IMR-90 (cell line): ENCODE results near the gene TPMT.

Source experiments
- CEBPB ChIP-seq: IDR thresholded peaks from 2 replicates; pipeline ENCODE4 v1.6.1; 2012; ENCODE audit warnings: low read depth, low read length, improper control_type of control experiment
- CHD1 ChIP-seq: IDR thresholded peaks from 2 replicates; pipeline ENCODE4 v1.6.1; 2012; ENCODE audit warnings: low read depth, low read length, improper control_type of control experiment
- CTCF ChIP-seq: conservative IDR thresholded peaks from 2 replicates; pipeline ENCODE4 v1.5.1; 2012; ENCODE audit warnings: mild to moderate bottlenecking, low read depth, low read length, improper control_type of control experiment
- ELK1 ChIP-seq: fragments of 150-350 bp; IDR thresholded peaks from 2 replicates; pipeline ENCODE4 v1.6.1; 2016; ENCODE audit warnings: low read depth, mild to moderate bottlenecking, low read length, moderate library complexity, borderline replicate concordance
- POLR2A ChIP-seq: IDR thresholded peaks from 2 replicates; pipeline ENCODE4 v1.6.1; 2012; ENCODE audit warnings: mild to moderate bottlenecking, low read depth, low read length
- RAD21 ChIP-seq: IDR thresholded peaks from 2 replicates; pipeline ENCODE4 v1.6.1; 2012; ENCODE audit warnings: low read length, improper control_type of control experiment
- RCOR1 ChIP-seq: IDR thresholded peaks from 2 replicates; pipeline ENCODE4 v1.6.1; 2012; ENCODE audit warnings: mild to moderate bottlenecking, low read length, improper control_type of control experiment; ENCODE audit not compliant: insufficient replicate concordance
- SMC3 ChIP-seq: fragments of 150-350 bp; IDR thresholded peaks from 2 replicates; pipeline ENCODE4 v1.6.1; 2016; ENCODE audit warnings: low read depth, mild to moderate bottlenecking, antibody characterized with exemption, low read length, moderate library complexity

GRCh38 chr6:18078866-18079265 lies 76.0 kb downstream of the TPMT start:
- no peak for TF ChIP-seq CTCF
- no peak for TF ChIP-seq CEBPB
- no peak for TF ChIP-seq POLR2A
- no peak for TF ChIP-seq RCOR1
- no peak for TF ChIP-seq CHD1
- TF ChIP-seq RAD21, result no peak
- TF ChIP-seq SMC3, result no peak
- TF ChIP-seq ELK1, result no peak
